Jurkat, Clone E6-1 (cell line): ENCODE data around the gene DRAXIN.

Experiments
- DNase-seq: peaks from one replicate; pipeline ENCODE4 v3.0.0-alpha.2; 2011; ENCODE audit warnings: low read depth, low spot score
- H3K4me3 ChIP-seq: 2 replicates; pipeline ENCODE4 v1.5.1; 2011; ENCODE audit warnings: mild to moderate bottlenecking, low read length, control low read depth, moderate library complexity

DRAXIN gene

DNA sequence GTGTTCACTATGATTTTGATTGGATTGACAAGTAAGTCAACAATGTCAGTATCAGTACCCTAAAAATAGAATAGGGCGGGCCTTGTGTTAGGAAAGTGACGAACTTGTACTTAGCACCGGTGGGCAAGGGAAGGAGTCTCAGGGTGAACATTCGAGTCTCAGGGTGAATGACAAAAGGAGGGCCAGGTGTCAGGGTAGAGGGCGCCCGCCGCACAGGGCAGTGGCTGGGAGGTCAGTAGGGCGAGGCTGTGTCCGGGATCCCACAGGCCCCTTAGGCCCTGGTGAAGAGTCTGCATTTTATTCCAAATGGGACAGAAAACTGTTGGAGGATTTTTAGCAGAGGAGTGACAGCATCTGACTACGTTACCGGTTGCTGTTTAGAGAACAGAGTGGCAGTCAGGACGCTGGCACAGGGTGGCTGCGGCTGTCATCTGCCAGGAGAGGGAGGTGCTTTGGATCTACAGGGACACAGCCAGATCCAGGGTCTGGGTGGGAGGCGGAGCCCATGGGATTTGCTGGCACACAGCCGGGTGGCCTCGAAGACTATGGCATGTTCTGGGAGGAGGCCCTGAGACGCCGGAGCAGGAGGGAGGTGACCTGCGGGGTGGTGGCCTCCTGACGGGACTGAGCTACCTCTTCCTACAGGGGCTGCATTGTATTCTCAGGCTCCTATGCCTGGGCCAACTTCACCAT lies 55.4 kb downstream of the DRAXIN start:
- H3K4me3 ChIP-seq, result no peak overlapping the region
- no peak for DNase-seq

DNA sequence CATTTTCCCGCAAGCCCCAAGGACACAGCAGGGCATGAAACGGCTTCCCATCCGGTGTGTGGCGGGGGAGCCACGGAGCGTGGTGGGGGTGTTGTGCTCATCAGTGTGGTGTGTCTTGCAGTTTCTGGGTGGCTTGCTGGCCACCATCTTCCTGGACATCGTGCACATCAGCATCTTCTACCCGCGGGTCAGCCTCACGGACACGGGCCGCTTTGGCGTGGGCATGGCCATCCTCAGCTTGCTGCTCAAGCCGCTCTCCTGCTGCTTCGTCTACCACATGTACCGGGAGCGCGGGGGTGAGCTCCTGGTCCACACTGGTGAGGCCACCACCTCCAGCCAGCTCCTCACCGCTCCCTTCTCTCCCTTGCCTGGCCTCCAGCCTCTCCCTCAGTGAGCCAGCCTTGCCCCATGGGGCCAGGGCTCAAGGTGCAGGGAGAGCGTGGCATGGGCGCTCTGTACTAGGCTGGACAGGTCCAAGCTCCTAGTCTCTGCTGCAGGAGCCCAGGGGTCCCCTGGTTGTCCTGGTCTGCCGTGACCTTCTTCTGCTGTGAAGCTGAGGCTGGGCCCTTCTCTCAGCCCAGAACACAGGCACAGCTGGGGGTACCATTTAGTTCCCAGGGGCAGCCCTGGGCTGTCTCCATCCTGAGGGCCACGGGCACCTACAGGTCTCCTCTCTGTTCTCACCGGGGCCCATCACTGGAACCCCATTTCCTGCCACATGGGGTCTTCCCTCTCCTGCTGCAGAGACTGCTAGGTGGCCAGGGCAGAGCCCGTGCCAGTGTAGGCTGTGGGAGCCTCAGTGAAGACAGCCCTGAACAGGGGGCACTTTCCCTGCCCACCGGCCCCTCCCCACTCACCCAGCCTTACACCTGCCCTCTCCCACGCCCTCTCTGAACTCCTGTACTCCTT lies 57.0 kb downstream of the DRAXIN start:
- no peak for DNase-seq
- H3K4me3 ChIP-seq, result no peak overlapping the region

DNA sequence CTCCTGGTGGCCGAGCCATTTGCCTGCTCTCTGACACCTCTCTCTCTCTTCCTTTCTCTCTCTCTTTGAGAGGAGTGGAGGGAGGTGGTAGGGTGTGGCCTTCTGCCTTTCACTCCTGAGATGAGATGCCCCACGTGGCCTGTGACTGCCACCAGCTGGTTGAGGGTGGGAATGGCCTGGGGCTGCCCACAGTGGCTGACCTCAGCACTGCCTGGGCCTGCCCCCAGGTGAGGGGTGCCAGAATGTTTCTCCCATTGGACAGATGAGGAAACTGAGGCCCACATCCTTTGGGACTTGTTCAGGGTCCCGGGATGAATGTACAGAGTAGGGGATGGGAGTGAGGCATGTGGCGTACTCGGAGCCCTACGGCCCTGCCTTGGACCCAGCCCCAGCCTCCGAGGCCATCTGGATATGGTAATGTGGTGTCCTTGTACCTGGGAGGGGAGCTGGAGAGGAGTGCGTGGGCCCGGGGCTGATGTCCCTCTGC lies 57.7 kb downstream of the DRAXIN start:
- peak; percentile 46 for DNase-seq
- no peak overlapping the region for H3K4me3 ChIP-seq

DNA sequence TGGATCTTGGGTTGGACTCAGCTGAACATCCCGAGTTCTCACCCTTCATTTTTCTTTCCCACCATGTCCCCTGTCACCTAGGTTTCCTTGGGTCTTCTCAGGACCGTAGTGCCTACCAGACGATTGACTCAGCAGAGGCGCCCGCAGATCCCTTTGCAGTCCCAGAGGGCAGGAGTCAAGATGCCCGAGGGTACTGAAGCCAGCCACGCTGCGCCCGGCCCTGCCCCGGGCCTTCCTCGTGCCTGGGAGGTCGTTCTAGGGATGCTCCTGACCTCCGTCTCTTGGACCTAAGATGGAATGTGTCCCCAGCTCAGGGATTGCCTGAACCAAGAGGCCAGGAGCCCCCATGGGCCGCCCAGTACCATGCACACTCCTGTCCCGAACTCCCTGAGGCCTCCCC lies 58.5 kb downstream of the DRAXIN start:
- DNase-seq, result no peak

DNA sequence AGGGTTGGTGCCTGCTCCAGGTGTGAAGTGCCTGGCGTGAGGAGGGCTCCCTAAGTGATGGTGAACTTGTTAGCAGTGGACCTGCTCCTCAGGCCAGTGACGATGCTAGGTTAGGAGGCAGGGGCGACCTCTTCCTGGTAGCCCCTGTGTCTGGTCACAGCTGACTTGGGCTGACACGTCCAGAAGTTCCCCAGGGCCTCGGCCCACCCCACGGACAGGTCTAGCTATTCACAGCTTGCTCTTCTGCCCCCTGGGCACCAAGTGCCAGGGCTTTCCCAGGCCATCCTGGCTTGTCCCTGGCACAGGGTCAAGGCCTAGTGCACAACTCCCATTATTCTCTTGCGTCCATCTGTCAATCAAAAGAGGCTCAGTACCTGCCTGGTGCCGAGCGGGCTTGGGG lies 59.6 kb downstream of the DRAXIN start:
- no peak overlapping the region for H3K4me3 ChIP-seq
- no peak for DNase-seq

More for the DNA sequence above, 58.5 kb downstream of the DRAXIN start:
- no peak overlapping the region for H3K4me3 ChIP-seq

DNA sequence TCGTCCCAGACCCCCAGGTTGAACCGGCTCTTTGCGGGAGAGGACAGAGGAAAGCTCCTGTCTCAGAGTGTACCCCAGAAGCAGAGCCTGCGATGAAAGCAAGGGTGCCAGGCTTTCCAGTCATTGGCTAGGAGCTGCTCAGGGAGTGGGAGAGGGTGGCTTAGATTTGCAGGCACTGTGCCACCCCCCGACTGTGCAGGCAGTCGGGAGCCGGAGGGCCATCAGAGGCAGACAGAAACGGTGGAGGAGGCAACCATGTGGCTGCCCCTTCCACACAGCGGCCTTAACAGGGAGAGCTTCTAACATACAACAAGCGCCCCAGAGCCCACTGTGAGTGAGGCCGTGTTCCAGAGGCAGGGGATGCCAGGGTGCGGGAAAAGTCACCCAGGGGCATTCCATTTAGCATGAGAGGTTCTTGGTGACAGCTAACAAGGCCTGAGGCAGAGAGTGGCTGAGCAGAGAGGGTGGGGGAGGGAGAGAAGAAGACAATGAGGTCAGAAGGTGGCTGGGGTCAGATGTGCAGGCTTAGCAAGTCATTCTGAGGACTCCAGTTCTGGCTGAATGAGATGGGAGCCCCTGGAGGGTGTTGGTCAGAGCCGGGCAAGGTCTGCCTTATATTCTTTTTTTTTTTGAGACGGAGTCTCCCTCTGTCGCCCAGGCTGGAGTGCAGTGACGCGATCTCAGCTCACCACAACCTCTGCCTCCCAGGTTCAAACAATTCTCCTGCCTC lies 61.0 kb downstream of the DRAXIN start:
- H3K4me3 ChIP-seq, result no peak overlapping the region
- no peak for DNase-seq

DNA sequence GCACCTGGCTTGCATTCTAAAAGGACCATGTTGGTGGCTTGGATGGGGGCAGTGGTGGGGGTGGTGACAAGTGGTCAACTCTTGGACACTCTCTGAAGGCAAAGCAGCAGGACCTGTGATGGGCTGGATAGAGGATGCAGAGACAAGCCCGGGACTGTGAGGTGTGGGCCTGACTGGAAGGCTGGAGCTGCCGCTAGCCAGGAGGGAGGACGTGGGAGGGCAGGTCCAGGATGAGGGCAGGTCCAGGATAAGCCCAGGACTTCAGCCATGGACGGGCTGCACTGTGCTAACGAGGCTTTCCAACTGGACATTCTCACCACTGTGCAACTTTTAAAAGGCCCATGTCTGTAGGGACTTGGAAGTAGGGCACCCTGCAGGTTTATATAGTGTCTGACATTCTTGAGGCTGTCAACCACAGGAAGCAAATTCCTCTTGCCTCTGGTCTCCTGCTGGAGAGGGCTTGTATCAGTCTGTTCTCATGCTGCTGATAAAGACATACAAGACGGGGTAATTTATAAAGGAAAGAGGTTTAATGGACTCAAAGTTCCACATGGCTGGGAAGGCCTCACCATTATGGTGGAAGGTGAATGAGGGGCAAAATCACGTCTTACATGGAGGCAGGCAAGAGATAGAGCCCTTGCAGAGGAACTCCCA lies 62.2 kb downstream of the DRAXIN start:
- DNase-seq, result no peak
- no peak overlapping the region for H3K4me3 ChIP-seq

DNA sequence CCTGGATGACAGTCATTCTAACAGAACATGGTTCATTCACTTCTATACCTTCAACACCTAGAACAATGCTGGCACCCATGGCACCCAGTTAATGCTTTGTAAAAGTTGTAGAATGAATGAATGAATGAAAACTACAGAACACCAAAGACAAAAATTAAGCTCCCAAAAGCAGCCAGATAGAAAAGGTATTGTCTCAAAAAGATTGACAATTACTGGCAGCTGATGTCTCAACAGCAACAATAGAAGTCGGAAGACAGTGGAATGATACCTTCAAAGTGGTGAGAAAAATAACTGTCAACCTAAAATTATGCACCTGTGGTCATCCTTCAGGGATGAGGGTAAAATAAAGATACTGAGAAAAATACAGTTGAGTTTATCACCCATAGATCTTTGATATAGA lies 65.5 kb downstream of the DRAXIN start:
- no peak overlapping the region for H3K4me3 ChIP-seq
- no peak for DNase-seq

DNA sequence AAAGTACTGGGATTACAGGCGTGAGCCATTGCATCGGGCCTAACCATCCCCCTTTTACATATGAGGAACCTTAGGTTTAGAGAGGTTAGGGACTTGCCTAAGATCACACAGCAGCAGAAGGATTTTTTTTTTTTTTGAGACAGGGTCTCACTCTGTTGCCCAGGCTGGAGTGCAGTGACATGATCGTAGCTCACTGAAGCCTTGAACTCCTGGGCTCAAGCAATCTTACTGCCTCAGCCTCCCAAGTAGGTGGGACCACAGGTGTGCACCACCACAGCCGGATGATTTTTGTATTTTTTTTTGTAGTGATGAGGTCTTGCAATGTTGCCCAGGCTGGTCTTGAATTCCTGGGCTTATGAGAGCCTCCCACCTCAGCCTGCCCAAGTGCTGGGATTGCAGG lies 68.3 kb downstream of the DRAXIN start:
- no peak for DNase-seq
- H3K4me3 ChIP-seq, result no peak overlapping the region

DNA sequence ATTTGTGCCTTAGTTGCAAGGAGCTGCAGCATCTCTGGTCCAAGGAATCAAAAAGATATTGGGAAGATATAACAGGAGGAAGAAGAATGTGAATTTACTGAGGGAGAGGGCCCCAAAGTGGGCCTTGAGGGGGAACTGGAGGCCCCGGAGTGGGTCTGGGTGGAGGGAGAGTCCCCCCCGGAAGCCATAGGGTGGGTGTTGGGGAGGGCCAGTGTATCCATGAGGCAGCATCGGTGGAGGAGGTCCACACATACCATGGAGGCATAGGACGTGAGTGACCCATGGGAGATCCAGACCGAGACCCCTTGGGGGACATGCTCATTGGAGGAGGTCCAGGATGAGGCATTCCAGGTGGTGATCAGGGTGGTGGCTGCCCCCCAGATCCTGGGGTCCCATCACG lies 69.8 kb downstream of the DRAXIN start:
- DNase-seq, result no peak
- no peak overlapping the region for H3K4me3 ChIP-seq

DNA sequence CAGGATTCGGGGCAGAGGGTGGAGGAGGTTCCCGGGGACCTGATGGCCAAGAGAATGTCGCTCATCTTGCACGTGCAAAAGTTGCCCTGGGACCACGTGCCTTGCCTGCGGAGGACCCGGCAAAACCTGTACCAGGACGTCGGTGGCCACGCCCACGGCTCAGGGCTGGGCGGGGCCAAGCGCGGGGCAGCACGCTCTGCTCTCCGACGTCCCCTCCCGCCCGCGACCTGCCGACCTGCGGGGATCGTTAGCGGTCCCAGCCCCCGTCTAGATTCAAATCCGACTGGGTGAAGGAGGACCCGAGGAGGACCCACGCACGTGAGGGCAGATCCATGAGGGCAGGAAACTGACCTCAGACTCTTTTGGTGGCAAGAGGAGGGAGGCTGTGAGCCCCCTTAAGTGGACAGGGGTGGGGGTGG lies 70.5 kb downstream of the DRAXIN start, which contains the start of gene C1orf167:
Gene C1orf167 (plus strand): TSS at position 206 of the 419 bp plus-strand sequence. CDS start 2,208 bp downstream, outside the sequence.
- H3K4me3 ChIP-seq, result no peak within 1 kb of the TSS
- DNase-seq, result no peak

DNA sequence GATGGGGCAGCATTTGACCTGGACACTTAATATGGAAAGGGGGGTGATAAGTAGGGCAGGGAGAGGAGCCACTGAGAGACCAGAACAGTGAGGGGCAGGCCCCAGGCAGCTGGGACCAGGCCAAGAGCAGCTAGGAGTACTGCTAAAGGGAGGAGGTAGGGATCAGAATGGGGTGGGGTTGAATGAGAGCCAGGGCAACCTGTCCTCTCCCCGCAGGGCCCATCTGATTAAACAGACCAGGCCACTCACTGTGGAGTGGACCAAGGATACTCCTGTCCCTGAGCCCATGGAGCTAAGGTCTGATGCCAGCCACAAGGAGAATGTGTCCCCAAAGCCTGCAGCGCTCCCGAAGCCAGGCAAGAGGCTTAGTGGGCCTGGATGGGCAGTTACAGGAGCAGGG lies 72.6 kb downstream of the DRAXIN start:
- DNase-seq, result no peak
- no peak overlapping the region for H3K4me3 ChIP-seq

DNA sequence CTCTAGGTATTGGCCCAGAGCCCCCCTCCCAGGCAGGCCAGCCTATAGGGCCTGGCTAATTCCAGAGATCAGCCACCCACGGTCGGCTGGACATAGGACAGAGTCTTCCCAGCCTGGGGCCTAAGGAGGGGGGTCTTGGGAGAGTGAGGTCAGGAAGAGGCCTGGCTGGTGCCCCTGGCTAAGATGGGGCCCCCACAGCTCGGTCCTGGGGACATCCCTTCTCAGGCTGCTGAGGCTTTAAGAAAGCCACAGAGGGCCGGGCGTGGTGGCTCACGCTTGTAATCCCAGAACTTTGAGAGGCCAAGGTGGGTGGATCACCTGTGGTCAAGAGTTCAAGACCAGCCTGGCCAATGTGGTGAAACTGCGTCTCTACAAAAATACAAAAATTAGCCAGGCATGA lies 73.0 kb downstream of the DRAXIN start:
- H3K4me3 ChIP-seq, result no peak overlapping the region
- no peak for DNase-seq

DNA sequence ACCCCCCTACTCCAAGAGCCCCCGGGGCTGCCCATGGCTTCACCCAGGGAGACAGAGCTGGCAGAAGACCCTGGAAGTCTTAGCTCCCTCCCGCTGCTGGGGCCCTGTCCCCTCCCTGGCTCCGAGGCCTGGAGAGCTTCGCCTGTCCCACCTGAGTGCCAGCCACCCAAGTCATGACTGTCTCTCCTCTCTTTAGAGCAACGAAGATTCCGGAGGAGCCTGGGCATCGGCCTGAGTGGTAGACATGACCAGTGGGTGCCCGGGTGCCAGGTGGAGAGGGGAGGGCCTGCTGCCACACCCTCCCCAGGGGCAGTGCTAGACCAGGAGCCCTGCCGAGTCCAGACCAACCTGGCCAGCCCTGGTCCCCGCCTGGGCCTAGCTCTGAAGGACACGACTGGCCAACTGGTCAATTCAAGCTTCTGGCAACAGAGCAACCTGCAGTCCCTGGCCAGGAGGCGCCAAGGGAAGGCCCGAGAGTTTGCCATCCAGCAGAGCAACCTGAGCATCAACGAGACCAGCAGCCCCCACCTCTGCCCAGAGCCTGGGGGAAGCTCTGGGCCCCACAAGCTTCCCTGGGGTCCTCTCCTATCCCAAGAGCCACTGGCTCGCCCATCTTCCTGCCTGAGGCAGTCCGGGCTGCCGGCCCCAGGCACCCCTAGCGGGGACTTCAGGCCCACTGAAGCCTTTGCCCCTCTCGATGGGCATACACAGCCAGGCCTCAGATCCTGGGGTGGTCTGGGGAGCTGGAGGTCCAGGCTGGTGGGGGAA lies 74.3 kb downstream of the DRAXIN start:
- no peak overlapping the region for H3K4me3 ChIP-seq
- DNase-seq, result no peak

DNA sequence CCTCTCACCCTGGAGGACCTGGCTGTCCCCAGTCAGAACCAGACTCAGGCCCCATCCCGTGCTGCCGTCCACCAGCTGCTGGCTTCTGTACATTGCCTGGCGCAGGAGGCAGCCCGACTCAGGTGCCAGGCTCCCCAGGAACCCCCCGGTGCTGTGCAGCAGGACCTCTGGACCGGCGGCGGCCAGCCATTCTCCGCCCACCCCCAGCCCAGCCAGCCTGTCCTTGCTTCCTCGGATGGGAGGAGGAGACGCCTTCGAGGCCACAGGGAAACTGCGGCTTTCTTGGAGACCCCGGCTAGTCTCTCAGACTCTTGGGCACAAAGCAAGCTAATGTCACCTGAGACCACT lies 74.9 kb downstream of the DRAXIN start:
- H3K4me3 ChIP-seq, result no peak overlapping the region
- DNase-seq, result no peak

DNA sequence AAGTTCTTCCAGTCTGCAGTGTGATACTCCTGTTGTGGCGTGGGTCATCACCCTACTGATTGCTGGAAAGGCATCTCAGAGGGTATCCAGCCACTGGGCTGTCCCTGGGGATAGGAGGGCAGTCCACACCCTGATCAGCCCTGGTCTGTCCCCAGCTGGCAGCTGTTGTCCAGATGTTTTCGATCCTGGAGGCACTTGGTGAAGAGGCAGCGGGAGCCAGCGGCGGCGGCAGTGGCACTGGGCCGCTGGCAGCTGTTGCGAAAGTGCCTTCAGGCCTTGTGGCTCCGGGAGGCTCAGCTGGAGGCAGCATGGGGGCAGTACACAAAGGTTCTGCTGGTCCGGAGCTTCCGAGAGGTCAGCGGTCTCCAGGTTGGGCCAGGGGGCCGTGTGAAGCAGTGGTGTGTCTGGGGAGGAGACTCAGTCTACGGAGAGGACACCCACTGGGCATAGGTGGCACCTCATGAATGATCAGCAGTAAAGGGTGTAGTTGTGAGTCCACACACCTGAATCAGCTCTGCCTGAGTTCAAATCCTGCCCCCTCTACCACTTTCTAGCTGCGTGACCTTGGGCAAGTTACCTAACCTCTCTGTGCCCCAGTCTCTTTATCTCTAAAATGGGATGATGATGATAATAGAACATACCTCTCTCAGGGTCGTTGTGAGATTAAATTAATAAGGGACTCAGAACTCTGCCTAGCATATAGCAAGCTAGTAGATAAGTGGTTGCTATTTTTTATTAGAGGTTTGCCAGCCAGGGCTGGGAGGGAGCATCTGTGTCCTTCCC lies 76.6 kb downstream of the DRAXIN start:
- H3K4me3 ChIP-seq, result no peak overlapping the region
- no peak for DNase-seq

DNA sequence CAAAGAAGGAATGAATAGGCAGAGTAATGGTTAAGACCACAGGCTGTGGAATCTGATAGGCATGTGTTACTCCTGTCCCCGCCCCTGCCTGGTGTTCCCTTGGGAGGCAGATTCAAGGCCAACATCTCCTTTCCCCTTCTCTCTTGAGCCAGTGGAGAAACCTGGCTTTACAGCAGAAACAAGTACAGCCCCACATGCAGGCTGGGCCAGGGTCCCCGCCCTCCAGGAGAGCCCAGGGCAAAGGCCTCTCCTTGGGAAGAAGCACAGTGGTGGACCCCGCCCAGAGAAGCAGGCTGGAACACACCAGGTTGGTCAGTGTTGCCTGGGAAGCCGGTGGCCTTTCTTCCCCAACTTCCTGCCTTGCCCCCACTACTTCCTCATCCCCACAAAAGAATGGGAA lies 77.3 kb downstream of the DRAXIN start:
- DNase-seq, result no peak
- H3K4me3 ChIP-seq, result no peak overlapping the region

DNA sequence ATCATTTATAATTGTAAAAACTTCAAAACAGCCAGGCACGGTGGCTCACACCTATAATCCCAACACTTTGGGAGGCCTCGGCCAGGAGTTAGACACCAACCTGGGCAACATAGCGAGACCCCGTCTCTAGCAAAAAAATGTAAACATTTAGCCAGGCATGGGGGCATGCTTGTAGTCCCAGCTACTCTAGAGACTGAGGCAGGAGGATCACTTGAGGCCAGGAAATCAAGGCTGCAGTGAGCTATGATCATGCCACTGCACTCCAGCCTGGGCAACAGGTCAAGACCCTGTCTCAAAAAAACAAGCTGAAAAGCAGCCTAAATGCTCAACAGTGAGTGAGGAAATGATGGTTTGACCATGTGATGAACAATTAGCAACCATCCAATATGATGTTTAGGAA lies 77.8 kb downstream of the DRAXIN start:
- H3K4me3 ChIP-seq, result no peak overlapping the region
- DNase-seq, result no peak
